K562 (cell line): ENCODE measurements around the gene IGSF3. TPM values are rescaled to one million over a fixed set of nuclear protein-coding genes. Genes with fewer than 3 reads are reported as not detected.
A peak's percentile ranks its signal among the peaks of the same experiment; 100 is the strongest.

ENCODE experiments used
- ADNP ChIP-seq: fragments of 200-800 bp; sonication (Bioruptor generic); IDR thresholded peaks from 2 replicates; pipeline ENCODE4 v1.6.1; 2016; ENCODE audit warnings: missing genetic modification characterization, missing compliant biosample characterization
- BCOR ChIP-seq: fragments of 450-650 bp; IDR thresholded peaks from 2 replicates; pipeline ENCODE4 v1.6.1; 2016
- COPS2 ChIP-seq: fragments of 450-650 bp; conservative IDR thresholded peaks from 2 replicates; pipeline ENCODE4 v1.6.1; 2016; ENCODE audit warnings: mild to moderate bottlenecking, moderate library complexity
- CREM ChIP-seq: IDR thresholded peaks from 2 replicates; pipeline ENCODE4 v1.6.1; 2014; ENCODE audit warnings: antibody characterized with exemption, low read depth
- E2F3 ChIP-seq: fragments of 250-450 bp; sonication (Bioruptor Pico); IDR thresholded peaks from 2 replicates; pipeline ENCODE4 v1.4.0; 2020; ENCODE audit warnings: mild to moderate bottlenecking
- EHMT2 ChIP-seq: fragments of 450-650 bp; IDR thresholded peaks from 2 replicates; pipeline ENCODE4 v1.6.1; 2018; ENCODE audit warnings: antibody characterized with exemption
- FOXK2 ChIP-seq, 2 experiments: fragments of 450-650 bp; IDR thresholded peaks in 1 of 2; conservative IDR thresholded peaks in 1 of 2; 2 replicates each; pipeline ENCODE4 v1.6.1; 2016; ENCODE audit warnings: low read depth in 2 of 2, mild to moderate bottlenecking in 1 of 2
- GABPA ChIP-seq: fragments of 200-800 bp; sonication (Bioruptor generic); conservative IDR thresholded peaks from 2 replicates; pipeline ENCODE4 v1.6.1; 2016; ENCODE audit warnings: low read depth, missing genetic modification characterization, missing compliant biosample characterization
- HNRNPL ChIP-seq: fragments of 200-400 bp; formaldehyde crosslinking; IDR thresholded peaks from 2 replicates; pipeline ENCODE4 v1.6.1; 2017; ENCODE audit warnings: low read depth, mild to moderate bottlenecking, low read length
- KDM1A ChIP-seq, 2 experiments: fragments of 450-650 bp; IDR thresholded peaks; 2 replicates each; pipeline ENCODE4 v1.6.1; 2016; ENCODE audit warnings: mild to moderate bottlenecking in 2 of 2
- LEF1 ChIP-seq: fragments of 450-650 bp; IDR thresholded peaks from 2 replicates; pipeline ENCODE4 v1.6.1; 2016; ENCODE audit warnings: mild to moderate bottlenecking
- NCOA1 ChIP-seq: fragments of 450-650 bp; IDR thresholded peaks from 2 replicates; pipeline ENCODE4 v1.6.1; 2016; ENCODE audit warnings: low read depth
- NRF1 ChIP-seq, 2 experiments: fragments of 450-650 bp; IDR thresholded peaks in 1 of 2; conservative IDR thresholded peaks in 1 of 2; 2 replicates each; pipeline ENCODE4 v1.6.1; 2014; ENCODE audit warnings: mild to moderate bottlenecking in 2 of 2
- PHF8 ChIP-seq: fragments of 200-600 bp; sonication (generic); IDR thresholded peaks from 2 replicates; pipeline ENCODE4 v1.6.1; 2012; ENCODE audit warnings: mixed run types, mild to moderate bottlenecking, inconsistent platforms, low read length, moderate library complexity, borderline replicate concordance
- SAFB2 ChIP-seq: fragments of 200-400 bp; formaldehyde crosslinking; IDR thresholded peaks from 2 replicates; pipeline ENCODE4 v1.6.1; 2018; ENCODE audit warnings: borderline replicate concordance, low read length, low read depth, moderate library complexity; ENCODE audit not compliant: severe bottlenecking
- SMARCA4 ChIP-seq: fragments of 450-650 bp; IDR thresholded peaks from 2 replicates; pipeline ENCODE4 v1.6.1; 2016
- SNAPC5 ChIP-seq: fragments of 250-450 bp; sonication (Bioruptor Pico); IDR thresholded peaks from 2 replicates; pipeline ENCODE4 v1.8.0; 2021; ENCODE audit warnings: moderate library complexity, mild to moderate bottlenecking, inconsistent platforms
- SRSF3 ChIP-seq: fragments of 200-400 bp; formaldehyde crosslinking; IDR thresholded peaks from 2 replicates; pipeline ENCODE4 v1.6.1; 2016; ENCODE audit warnings: mild to moderate bottlenecking, low read length, moderate library complexity; ENCODE audit not compliant: insufficient read depth
- TEAD1 ChIP-seq, 2 experiments: fragments of 450-650 bp in 1 of 2; sonication (generic) in 1 of 2; formaldehyde crosslinking; IDR thresholded peaks; 2 replicates each; pipeline versions ENCODE4 v1.4.0 to v1.8.0; 2020 to 2022; ENCODE audit warnings: mild to moderate bottlenecking in 2 of 2, missing genetic modification reagents in 1 of 2
- TFE3 ChIP-seq: fragments of 450-650 bp; formaldehyde crosslinking; IDR thresholded peaks from 2 replicates; pipeline ENCODE4 v1.4.0; 2020; ENCODE audit warnings: mild to moderate bottlenecking, mixed read lengths
- ZBTB7A ChIP-seq: IDR thresholded peaks from 2 replicates; pipeline ENCODE4 v1.6.1; 2011; ENCODE audit warnings: low read depth, mild to moderate bottlenecking, low read length, moderate library complexity, borderline replicate concordance; ENCODE audit not compliant: control insufficient read depth
- ZBTB8A ChIP-seq: fragments of 450-650 bp; IDR thresholded peaks from 2 replicates; pipeline ENCODE4 v1.6.1; 2018; ENCODE audit warnings: mild to moderate bottlenecking, moderate library complexity; ENCODE audit not compliant: partially characterized antibody
- ZNF146 ChIP-seq: IDR thresholded peaks from one replicate; pipeline ENCODE4 v1.6.1; 2018; ENCODE audit warnings: missing compliant biosample characterization; ENCODE audit not compliant: unreplicated experiment
- ZNF232 ChIP-seq: sonication (generic); formaldehyde crosslinking; IDR thresholded peaks from 2 replicates; pipeline ENCODE4 v1.8.0; 2022; ENCODE audit warnings: mild to moderate bottlenecking, missing genetic modification reagents
- ZNF583 ChIP-seq: fragments of 250-450 bp; sonication (Bioruptor Pico); IDR thresholded peaks from 2 replicates; pipeline ENCODE4 v1.4.0; 2020
- ZNF830 ChIP-seq: fragments of 250-450 bp; sonication (Bioruptor Pico); IDR thresholded peaks from 2 replicates; pipeline ENCODE4 v1.5.0; 2021; ENCODE audit warnings: mild to moderate bottlenecking
- polyA plus RNA-seq, 8 experiments: library from polyadenylated mRNA; depleted of rRNA in 4 of 8; stranded (reverse) in 5 of 8; unstranded in 3 of 8; fragments of >200 nt; fragmentation: Nextera tagmentation in 2 of 8; fragmentation: Illumina TruSeq in 1 of 8; extraction: Ambion mirVana in 2 of 8; extraction: Trizol in 1 of 8; gene quantifications; 2 replicates each; pipeline versions ENCODE4 v1.2.1 to v1.2.3, GENCODE V29; 2011 to 2014; ENCODE audit warnings: inconsistent platforms in 1 of 8, missing spikeins in 1 of 8
- total RNA-seq, 7 experiments: library from RNA; depleted of rRNA in 6 of 7; stranded (reverse); fragments of >200 nt in 6 of 7; fragmentation: Illumina TruSeq in 2 of 7; extraction: Trizol in 2 of 7; gene quantifications; 2 replicates each; pipeline versions ENCODE4 v1.2.1 to v1.2.3, GENCODE V29; 2011 to 2021; ENCODE audit warnings: low replicate concordance in 1 of 7
- TF ChIP-seq, protein P1 (sequence below): sonication (generic); formaldehyde crosslinking; IDR thresholded peaks from 2 replicates; pipeline ENCODE4 v1.8.1; 2023; ENCODE audit warnings: mild to moderate bottlenecking, missing genetic modification reagents

IGSF3 gene
- total and polyA plus RNA-seq, 9 of the 15 experiments (the other 6 are each of a cell fraction or from before 2014, with no cell fraction given), result 1.1 to 15.0 (median 8.3) TPM

DNA sequence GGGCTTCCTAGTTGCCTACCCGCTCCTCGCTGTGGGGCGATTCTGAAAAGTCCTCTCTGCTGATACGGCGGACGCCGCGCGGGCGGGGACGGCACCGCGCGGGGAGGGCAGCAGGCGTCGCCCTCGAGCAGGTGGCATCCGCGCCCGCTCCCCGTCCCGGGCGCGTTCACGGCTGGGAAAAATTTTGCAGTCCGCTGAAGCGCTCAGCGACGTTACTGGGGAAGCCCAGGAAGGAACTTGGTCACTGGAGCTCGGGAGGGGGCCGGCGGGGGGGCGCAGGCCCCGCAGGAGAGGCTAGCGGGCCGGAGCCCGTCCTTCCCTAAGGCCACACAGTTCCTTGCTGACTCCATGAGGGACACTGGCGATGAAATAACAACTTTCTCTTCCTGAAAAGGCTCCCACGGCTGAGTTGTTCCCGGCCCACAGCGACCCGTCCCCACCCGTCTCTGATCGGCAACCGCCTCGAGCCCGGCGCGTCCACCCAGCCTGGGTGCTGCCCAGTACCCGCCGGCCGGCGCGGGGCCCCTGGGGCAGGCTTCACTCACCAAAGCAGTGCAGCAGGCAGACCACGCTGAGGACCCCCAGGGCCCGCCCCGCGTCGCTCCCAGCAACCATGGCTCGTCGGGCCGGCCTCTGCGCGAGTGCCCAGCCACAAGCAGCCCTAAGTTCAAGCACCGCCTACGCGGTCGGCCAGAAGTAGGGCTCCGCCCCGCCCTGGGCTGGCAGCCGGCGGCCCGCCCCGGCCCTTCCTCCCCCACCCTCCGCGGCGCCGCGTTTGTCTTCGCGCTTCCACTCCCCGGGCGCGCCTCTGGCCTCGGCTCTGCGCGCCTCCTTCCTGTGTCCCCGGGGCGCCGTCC is 96.9 kb downstream of the IGSF3 start, which contains the start of gene CD58 (continued):
- TF ChIP-seq ZBTB7A, result peak; percentile 73; the same call in 1 of the 2 replicates
- peak; percentile 92 for TF ChIP-seq PHF8
- TF ChIP-seq ZNF830, result no peak
- no peak for TF ChIP-seq KDM1A (IDR thresholded peaks at IDR 0.05)
- 0 out of 4 replicates have a peak, but pooled peaks of 1 of the 2 experiments have one; percentile 4 for TF ChIP-seq TEAD1 (CRISPR knock-in tag; IDR thresholded peaks at IDR 0.05)
- no peak for TF ChIP-seq SNAPC5 (CRISPR knock-in tag)
- TF ChIP-seq SRSF3, result no peak
- no peak for TF ChIP-seq ZNF146 (CRISPR knock-in tag)
- no peak for TF ChIP-seq COPS2
- no peak for TF ChIP-seq ZBTB8A
- no peak for TF ChIP-seq SMARCA4
- peak; percentile 96 for TF ChIP-seq HNRNPL
- TF ChIP-seq, protein P1, sequence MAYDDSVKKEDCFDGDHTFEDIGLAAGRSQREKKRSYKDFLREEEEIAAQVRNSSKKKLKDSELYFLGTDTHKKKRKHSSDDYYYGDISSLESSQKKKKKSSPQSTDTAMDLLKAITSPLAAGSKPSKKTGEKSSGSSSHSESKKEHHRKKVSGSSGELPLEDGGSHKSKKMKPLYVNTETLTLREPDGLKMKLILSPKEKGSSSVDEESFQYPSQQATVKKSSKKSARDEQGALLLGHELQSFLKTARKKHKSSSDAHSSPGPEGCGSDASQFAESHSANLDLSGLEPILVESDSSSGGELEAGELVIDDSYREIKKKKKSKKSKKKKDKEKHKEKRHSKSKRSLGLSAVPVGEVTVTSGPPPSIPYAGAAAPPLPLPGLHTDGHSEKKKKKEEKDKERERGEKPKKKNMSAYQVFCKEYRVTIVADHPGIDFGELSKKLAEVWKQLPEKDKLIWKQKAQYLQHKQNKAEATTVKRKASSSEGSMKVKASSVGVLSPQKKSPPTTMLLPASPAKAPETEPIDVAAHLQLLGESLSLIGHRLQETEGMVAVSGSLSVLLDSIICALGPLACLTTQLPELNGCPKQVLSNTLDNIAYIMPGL (CRISPR knock-in tag), result peak; percentile 73
- no peak for TF ChIP-seq SAFB2
- peak; percentile 49; the same call in 1 of the 2 replicates for TF ChIP-seq E2F3 (CRISPR knock-in tag)
- peak; percentile 73 to 81 for TF ChIP-seq NRF1 (conservative IDR thresholded peaks at IDR 0.05 in 1 of 2, IDR thresholded peaks at IDR 0.05 in 1 of 2)
- TF ChIP-seq ZNF232, result no peak
- peak; percentile 62 for TF ChIP-seq GABPA (tag)
- no peak for TF ChIP-seq ZNF583 (CRISPR knock-in tag)
- no peak for TF ChIP-seq EHMT2
- no peak for TF ChIP-seq LEF1
- 0 out of 2 replicates have a peak, but pooled peaks have one; percentile 5 for TF ChIP-seq BCOR
- TF ChIP-seq CREM, result peak; percentile 61
- TF ChIP-seq NCOA1, result 0 out of 2 replicates have a peak, but pooled peaks have one; percentile 9
- no peak for TF ChIP-seq TFE3
- no peak for TF ChIP-seq ADNP
- no peak for TF ChIP-seq FOXK2 (conservative IDR thresholded peaks at IDR 0.05 in 1 of 2, IDR thresholded peaks at IDR 0.05 in 1 of 2; ENCODE audit: low read depth in 2 of 2)
